ENCODE results near the gene CUEDC1. TPM values are rescaled to one million over a fixed set of nuclear protein-coding genes. Genes with fewer than 3 reads are reported as not detected.

Gene CUEDC1
- total and polyA plus RNA-seq, 5 donors from 2014 or later: not detected

- Histone ChIP-seq H3K27me3 (ENCODE audit: control insufficient read depth, insufficient read depth, low read length) (no peaks in the 10 kb centered on the region), H3K4me3 (ENCODE audit: low read depth, low read length) (no peak overlapping the region), H3K36me3 (ENCODE audit: control insufficient read depth, insufficient read depth, low read length) (peaks cover 33% of the 10 kb centered on the region), H3K4me1 (ENCODE audit: control insufficient read depth, insufficient read depth, low read length, poor library complexity, severe bottlenecking) (peaks cover 30% of the 10 kb centered on the region), H3K9me3 (ENCODE audit: control insufficient read depth in 2 of 2, low read length in 2 of 2) (no peaks in the 10 kb centered on the region), H3K27ac (ENCODE audit: insufficient read depth, low read length, poor library complexity, severe bottlenecking) (peak overlapping the region; percentile 61)
- Mint-ChIP-seq H3K4me3 (no peak overlapping the region), H3K36me3 (peaks cover 12% of the 10 kb centered on the region), H3K27ac (peak overlapping the region; percentile 1 to 50 (median 34)), H3K4me1 (peaks cover 22 to 63% (median 40%) of the 10 kb centered on the region in 4 donors), H3K27me3 (no peaks in the 10 kb centered on the region), H3K9me3 (no peaks in the 10 kb centered on the region)
- DNase-seq (no peak), ATAC-seq (ENCODE audit: low read depth in 2 of 2) (no peak)
Observed at GRCh38 chr17:57999010-57999495, 43.8 kb upstream of the CUEDC1 start.

GRCh38 chr17:57997085-57997809 lies 42.0 kb upstream of the CUEDC1 start:
- Mint-ChIP-seq H3K4me1 (peaks cover 21 to 59% (median 41%) of the 10 kb centered on the region in 4 donors), H3K36me3 (no peaks in the 10 kb centered on the region), H3K4me3 (peak overlapping the region in 1 of 4 donors; percentile 2), H3K27me3 (no peaks in the 10 kb centered on the region), H3K27ac (peak overlapping the region in 1 of 3 donors; percentile 44), H3K9me3 (no peaks in the 10 kb centered on the region)
- no peaks in the 10 kb centered on the region for H3K27me3 ChIP-seq (ENCODE audit: control insufficient read depth, insufficient read depth, low read length)
- H3K9me3 ChIP-seq (ENCODE audit: control insufficient read depth in 2 of 2, low read length in 2 of 2): no peaks in the 10 kb centered on the region
- no peak overlapping the region for H3K4me3 ChIP-seq (ENCODE audit: low read depth, low read length)
- H3K27ac ChIP-seq (ENCODE audit: insufficient read depth, low read length, poor library complexity, severe bottlenecking): no peak overlapping the region
- DNase-seq (no peak), ATAC-seq (ENCODE audit: low read depth in 2 of 2) (no peak)
- H3K36me3 ChIP-seq (ENCODE audit: control insufficient read depth, insufficient read depth, low read length): peaks cover 15% of the 10 kb centered on the region
- H3K4me1 ChIP-seq (ENCODE audit: control insufficient read depth, insufficient read depth, low read length, poor library complexity, severe bottlenecking): peaks cover 21% of the 10 kb centered on the region

- DNase-seq (peak; percentile 26 to 77 (median 56)), ATAC-seq (ENCODE audit: low read depth in 2 of 2) (peak; percentile 85 to 87)
- Histone ChIP-seq H3K9me3 (ENCODE audit: control insufficient read depth in 2 of 2, low read length in 2 of 2) (no peaks in the 10 kb centered on the region), H3K4me1 (ENCODE audit: control insufficient read depth, insufficient read depth, low read length, poor library complexity, severe bottlenecking) (peaks cover 21% of the 10 kb centered on the region), H3K4me3 (ENCODE audit: low read depth, low read length) (peak overlapping the region; percentile 29), H3K27ac (ENCODE audit: insufficient read depth, low read length, poor library complexity, severe bottlenecking) (peak overlapping the region; percentile 44), H3K27me3 (ENCODE audit: control insufficient read depth, insufficient read depth, low read length) (no peaks in the 10 kb centered on the region), H3K36me3 (ENCODE audit: control insufficient read depth, insufficient read depth, low read length) (peaks cover 3% of the 10 kb centered on the region)
- Mint-ChIP-seq H3K27ac (peak overlapping the region; percentile 65 to 83 (median 81)), H3K9me3 (no peaks in the 10 kb centered on the region), H3K27me3 (no peaks in the 10 kb centered on the region), H3K4me1 (peaks cover 21 to 55% (median 39%) of the 10 kb centered on the region in 4 donors), H3K4me3 (peak overlapping the region in 3 of 4 donors; percentile 13 to 59 (median 15)), H3K36me3 (no peaks in the 10 kb centered on the region)
Observed at GRCh38 chr17:57995076-57995956, 40.1 kb upstream of the CUEDC1 start.

- DNase-seq (no peak), ATAC-seq (ENCODE audit: low read depth in 2 of 2) (no peak)
- H3K9me3 Mint-ChIP-seq: no peaks in the 10 kb centered on the region
- H3K27ac Mint-ChIP-seq: peak overlapping the region; percentile 49 to 83 (median 80)
- no peak overlapping the region for H3K4me3 Mint-ChIP-seq
- H3K4me1 Mint-ChIP-seq: peaks cover 18 to 51% (median 34%) of the 10 kb centered on the region in 4 donors
- no peaks in the 10 kb centered on the region for H3K27me3 Mint-ChIP-seq
- H3K27me3 ChIP-seq (ENCODE audit: control insufficient read depth, insufficient read depth, low read length): no peaks in the 10 kb centered on the region
- H3K27ac ChIP-seq (ENCODE audit: insufficient read depth, low read length, poor library complexity, severe bottlenecking): peak overlapping the region; percentile 44
- peaks cover 16% of the 10 kb centered on the region for H3K4me1 ChIP-seq (ENCODE audit: control insufficient read depth, insufficient read depth, low read length, poor library complexity, severe bottlenecking)
- no peaks in the 10 kb centered on the region for H3K9me3 ChIP-seq (ENCODE audit: control insufficient read depth in 2 of 2, low read length in 2 of 2)
- H3K4me3 ChIP-seq (ENCODE audit: low read depth, low read length): no peak overlapping the region
- H3K36me3 Mint-ChIP-seq: no peaks in the 10 kb centered on the region
- H3K36me3 ChIP-seq (ENCODE audit: control insufficient read depth, insufficient read depth, low read length): peaks cover 3% of the 10 kb centered on the region
Observed at GRCh38 chr17:57994436-57994835, 39.2 kb upstream of the CUEDC1 start.

- no peaks in the 10 kb centered on the region for H3K9me3 ChIP-seq (ENCODE audit: control insufficient read depth in 2 of 2, low read length in 2 of 2)
- ATAC-seq (ENCODE audit: low read depth in 2 of 2): no peak
- no peak overlapping the region for H3K4me3 ChIP-seq (ENCODE audit: low read depth, low read length)
- peaks cover 3% of the 10 kb centered on the region for H3K36me3 ChIP-seq (ENCODE audit: control insufficient read depth, insufficient read depth, low read length)
- no peaks in the 10 kb centered on the region for H3K27me3 Mint-ChIP-seq
- H3K4me3 Mint-ChIP-seq: peak overlapping the region in 2 of 4 donors; percentile 57 to 74
- H3K9me3 Mint-ChIP-seq: peaks cover 0 to under 1% (median 0%) of the 10 kb centered on the region in 7 donors
- H3K27ac Mint-ChIP-seq: peak overlapping the region in 2 of 3 donors; percentile 83 to 91
- H3K27me3 ChIP-seq (ENCODE audit: control insufficient read depth, insufficient read depth, low read length): no peaks in the 10 kb centered on the region
- H3K4me1 ChIP-seq (ENCODE audit: control insufficient read depth, insufficient read depth, low read length, poor library complexity, severe bottlenecking): peaks cover 16% of the 10 kb centered on the region
- peaks cover 19 to 51% (median 36%) of the 10 kb centered on the region in 4 donors for H3K4me1 Mint-ChIP-seq
- no peaks in the 10 kb centered on the region for H3K36me3 Mint-ChIP-seq
- DNase-seq: no peak
- no peak overlapping the region for H3K27ac ChIP-seq (ENCODE audit: insufficient read depth, low read length, poor library complexity, severe bottlenecking)
Observed at GRCh38 chr17:57993471-57994365, 38.5 kb upstream of the CUEDC1 start.

GRCh38 chr17:57991537-57991936 lies 36.3 kb upstream of the CUEDC1 start:
- DNase-seq (no peak), ATAC-seq (ENCODE audit: low read depth in 2 of 2) (no peak)
- Mint-ChIP-seq H3K27me3 (no peaks in the 10 kb centered on the region), H3K27ac (peak overlapping the region in 1 of 3 donors; percentile 58), H3K4me3 (peak overlapping the region in 1 of 4 donors; percentile 82), H3K9me3 (peaks cover 0 to 2% (median 0%) of the 10 kb centered on the region in 7 donors), H3K36me3 (peaks cover 3% of the 10 kb centered on the region), H3K4me1 (peaks cover 25 to 54% (median 41%) of the 10 kb centered on the region in 4 donors)
- H3K4me1 ChIP-seq (ENCODE audit: control insufficient read depth, insufficient read depth, low read length, poor library complexity, severe bottlenecking): peaks cover 27% of the 10 kb centered on the region
- H3K36me3 ChIP-seq (ENCODE audit: control insufficient read depth, insufficient read depth, low read length): no peaks in the 10 kb centered on the region
- H3K27ac ChIP-seq (ENCODE audit: insufficient read depth, low read length, poor library complexity, severe bottlenecking): no peak overlapping the region
- no peaks in the 10 kb centered on the region for H3K27me3 ChIP-seq (ENCODE audit: control insufficient read depth, insufficient read depth, low read length)
- no peak overlapping the region for H3K4me3 ChIP-seq (ENCODE audit: low read depth, low read length)
- no peaks in the 10 kb centered on the region for H3K9me3 ChIP-seq (ENCODE audit: control insufficient read depth in 2 of 2, low read length in 2 of 2)

GRCh38 chr17:57990037-57990436 lies 34.8 kb upstream of the CUEDC1 start:
- Histone ChIP-seq H3K36me3 (ENCODE audit: control insufficient read depth, insufficient read depth, low read length) (no peaks in the 10 kb centered on the region), H3K27ac (ENCODE audit: insufficient read depth, low read length, poor library complexity, severe bottlenecking) (no peak overlapping the region), H3K4me1 (ENCODE audit: control insufficient read depth, insufficient read depth, low read length, poor library complexity, severe bottlenecking) (peaks cover 34% of the 10 kb centered on the region), H3K9me3 (ENCODE audit: control insufficient read depth in 2 of 2, low read length in 2 of 2) (no peaks in the 10 kb centered on the region), H3K4me3 (ENCODE audit: low read depth, low read length) (no peak overlapping the region), H3K27me3 (ENCODE audit: control insufficient read depth, insufficient read depth, low read length) (no peaks in the 10 kb centered on the region)
- ATAC-seq (ENCODE audit: low read depth in 2 of 2): no peak
- peak overlapping the region in 2 of 3 donors; percentile 4 to 95 for H3K27ac Mint-ChIP-seq
- H3K9me3 Mint-ChIP-seq: peaks cover 0 to 2% (median 0%) of the 10 kb centered on the region in 7 donors
- peak overlapping the region; percentile 64 to 98 (median 95) for H3K4me3 Mint-ChIP-seq
- H3K4me1 Mint-ChIP-seq: peaks cover 20 to 61% (median 47%) of the 10 kb centered on the region in 4 donors
- peaks cover 3% of the 10 kb centered on the region for H3K36me3 Mint-ChIP-seq
- no peak for DNase-seq
- no peaks in the 10 kb centered on the region for H3K27me3 Mint-ChIP-seq
